HG03196 (cell line): Measurements from ENCODE around the gene SLC30A7.

ENCODE experiments used
- ATAC-seq: cut with Tn5 transposase; IDR thresholded peaks from one replicate; pipeline ENCODE4 v1.9.1; 2021; ENCODE audit not compliant: unreplicated experiment

SLC30A7 gene

DNA sequence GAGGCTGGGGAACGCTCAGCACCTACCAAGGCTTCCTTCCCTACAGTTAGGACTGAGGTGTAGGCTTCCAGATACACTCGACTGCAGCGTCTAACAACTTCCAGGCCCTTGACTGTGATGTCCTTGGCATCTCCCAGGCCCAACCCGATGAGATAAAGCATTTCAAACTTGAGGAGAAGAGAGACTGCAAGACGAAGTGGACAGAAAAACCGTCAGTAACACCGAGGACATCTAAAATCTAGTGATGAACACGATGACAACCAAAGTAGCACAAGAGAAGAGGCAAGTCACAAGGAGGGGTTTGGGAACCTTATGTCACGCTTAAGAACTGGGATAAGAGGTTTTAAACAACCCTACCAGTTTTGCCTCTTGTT lies 129.4 kb downstream of the SLC30A7 start:
- peak; percentile 23 for ATAC-seq

DNA sequence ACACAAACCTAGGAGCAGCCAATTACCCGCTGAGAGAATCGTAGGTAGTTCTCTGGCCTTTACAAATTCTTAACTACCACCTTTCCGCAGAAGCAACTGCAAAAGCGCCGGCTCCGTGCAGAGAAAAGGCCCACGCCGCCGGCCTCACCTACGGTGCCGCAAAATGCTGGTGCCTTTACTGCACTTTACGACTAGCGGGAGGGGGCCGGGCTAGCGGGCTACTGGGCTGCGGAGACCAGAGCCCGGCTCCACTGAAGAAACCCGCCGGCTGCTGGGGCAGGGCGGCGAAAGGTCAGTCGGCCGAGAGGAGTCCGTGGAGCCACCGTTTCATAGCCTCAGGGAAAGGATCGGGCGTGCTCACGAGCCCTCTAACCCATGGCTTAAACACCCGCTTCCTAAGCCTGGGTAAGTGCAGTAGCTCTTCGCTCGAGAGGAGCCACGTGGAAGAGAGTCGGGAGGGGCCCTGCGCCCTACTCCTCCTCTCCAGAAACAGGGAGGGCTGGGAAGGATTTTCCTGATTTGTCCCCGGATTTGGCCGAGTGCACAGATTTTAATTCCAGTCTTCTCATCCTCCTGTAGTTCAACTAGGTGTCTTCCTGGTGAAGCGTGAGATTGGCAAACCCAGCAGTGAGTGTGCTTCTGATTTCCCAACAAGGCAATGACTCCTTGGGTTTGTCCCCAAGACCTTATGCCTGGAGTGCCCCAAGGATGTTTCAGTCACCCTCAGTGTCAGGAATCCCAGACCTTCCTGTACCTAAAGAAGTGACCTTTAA lies 130.0 kb downstream of the SLC30A7 start, which contains the start of gene DPH5:
DPH5 (minus strand) TSS at position 128 of the 773 bp plus-strand sequence. CDS start 341 bp downstream, outside the sequence.
- peak; percentile 79 for ATAC-seq

DNA sequence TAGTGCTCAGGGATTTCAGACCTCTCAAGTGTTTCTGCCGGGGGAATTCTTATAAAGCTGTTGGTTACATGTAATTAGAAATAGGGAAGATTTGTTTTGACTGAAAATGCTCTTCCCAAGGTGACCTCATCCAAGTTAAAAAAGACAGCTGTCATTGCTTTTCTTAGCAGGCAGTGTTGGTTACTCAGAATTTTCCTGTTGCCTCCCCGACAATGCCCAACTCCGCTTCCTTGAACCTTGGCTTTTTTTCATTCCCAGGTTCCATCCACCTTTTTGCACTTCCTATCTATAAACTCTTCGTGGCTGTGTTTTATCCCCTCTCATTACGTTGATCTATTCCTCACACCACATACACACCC lies 130.5 kb downstream of the SLC30A7 start:
- ATAC-seq: no peak

DNA sequence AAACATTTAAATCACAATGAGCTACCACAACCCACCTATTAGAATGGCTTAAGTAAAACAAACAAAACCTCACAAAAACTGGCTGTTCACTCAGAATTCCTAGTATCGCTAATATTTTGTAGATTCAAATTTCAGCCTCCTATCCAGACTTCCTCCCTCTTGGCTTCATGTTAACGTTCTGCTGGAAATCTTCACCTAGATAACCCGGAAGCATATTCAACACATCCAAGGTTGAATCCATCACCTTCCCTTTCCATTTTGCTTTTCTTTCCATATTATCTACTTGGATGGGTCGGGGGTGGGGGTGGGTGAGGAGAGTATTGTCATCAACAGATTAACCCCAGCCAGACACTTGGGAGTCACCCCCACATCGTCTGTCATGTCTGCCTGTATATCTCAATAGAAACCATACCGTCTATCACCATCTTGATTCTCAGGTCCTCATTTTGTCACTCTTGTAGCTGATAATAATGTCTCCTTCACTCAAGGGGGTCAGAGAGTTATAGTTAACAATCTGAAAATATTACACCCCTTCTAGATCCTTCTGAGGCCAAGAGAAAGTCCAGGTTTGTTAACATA lies 131.4 kb downstream of the SLC30A7 start:
- ATAC-seq: no peak

DNA sequence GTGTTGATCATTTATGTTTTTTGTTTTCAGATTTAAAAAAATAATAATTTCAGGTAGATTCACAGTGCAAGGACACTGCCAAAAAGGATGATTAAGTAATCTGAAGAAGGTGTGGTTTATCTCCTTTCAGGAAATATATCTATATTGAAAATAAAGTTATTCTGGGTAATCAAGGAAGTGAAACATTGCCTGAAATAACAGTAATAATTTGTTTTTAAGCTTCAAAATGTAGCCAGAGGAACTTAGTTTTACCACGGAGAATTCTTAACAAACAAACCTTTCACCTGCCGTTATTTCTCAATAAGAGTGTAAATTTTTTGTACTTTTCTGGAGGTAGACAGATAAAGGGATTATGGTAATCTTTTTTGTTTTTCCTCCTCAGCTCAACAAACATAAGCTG lies 132.6 kb downstream of the SLC30A7 start:
- no peak for ATAC-seq

DNA sequence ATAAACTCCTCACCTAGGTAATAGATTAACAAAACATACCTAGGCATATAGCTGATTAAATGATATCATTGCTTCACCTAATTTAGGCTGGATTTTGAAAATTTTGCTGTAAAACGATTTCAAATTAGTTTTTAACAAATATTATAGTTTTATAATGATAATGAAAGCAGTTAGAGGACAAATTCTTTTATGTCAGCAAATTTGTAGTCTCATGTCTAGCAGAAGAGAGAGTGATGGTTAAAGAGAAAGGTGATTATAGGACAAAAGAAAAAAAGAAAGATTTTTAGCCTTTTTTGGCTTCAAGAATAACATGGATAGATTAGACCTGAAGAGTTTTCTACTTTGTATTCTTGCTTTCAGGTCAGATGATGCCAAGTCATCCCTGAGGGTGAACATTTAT lies 133.3 kb downstream of the SLC30A7 start:
- ATAC-seq: no peak

DNA sequence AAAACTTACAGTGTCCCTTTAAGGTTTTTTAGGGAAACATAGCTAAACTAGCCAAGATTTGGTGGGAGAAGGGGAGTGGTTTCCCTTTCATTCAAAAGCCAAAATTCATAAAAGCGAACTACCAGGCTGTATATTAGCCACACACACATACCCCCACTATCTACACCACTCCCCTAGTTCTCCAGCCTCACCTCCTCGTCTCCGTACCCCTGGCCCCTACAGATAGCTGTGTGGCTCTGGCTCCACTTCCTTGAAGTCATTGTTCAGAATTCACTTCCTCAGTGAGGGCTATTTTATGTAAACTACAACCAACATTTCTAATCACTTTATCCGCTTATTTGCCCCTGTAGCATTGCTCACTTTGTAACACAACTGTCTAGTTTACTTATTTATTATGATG lies 135.0 kb downstream of the SLC30A7 start:
- no peak for ATAC-seq
